ENCODE data around the gene SAMD13. TPM values are rescaled to one million over a fixed set of nuclear protein-coding genes. Genes with fewer than 3 reads are reported as not detected.

SAMD13 gene
- total RNA-seq, 1 experiment from 2014 or later: 1.7 TPM

GRCh38 chr1:84291882-84292655, 9.4 kb upstream of the SAMD13 start:
- no peak overlapping the region for H3K27ac Mint-ChIP-seq (ENCODE audit: unreplicated experiment)
- no peak for TF ChIP-seq CTCF (IDR thresholded peaks at IDR 0.05; ENCODE audit: unreplicated experiment)
- peaks cover 1% of the 10 kb centered on the region for H3K4me1 Mint-ChIP-seq (ENCODE audit: low read depth, unreplicated experiment)
- H3K4me3 Mint-ChIP-seq (ENCODE audit: low read depth, unreplicated experiment): no peak overlapping the region
- H3K9me3 Mint-ChIP-seq (ENCODE audit: low read depth, unreplicated experiment): peaks cover 5% of the 10 kb centered on the region
- intact Hi-C loops (cut with micrococcal nuclease; ENCODE audit: unreplicated experiment): no loop called here
- CTCF ChIA-PET: no interaction called here
- BruUV-seq (replicated peaks): no TSS peak
- H3K27me3 Mint-ChIP-seq (ENCODE audit: unreplicated experiment): no peaks in the 10 kb centered on the region
- no peak for DNase-seq
- no peaks in the 10 kb centered on the region for H3K36me3 Mint-ChIP-seq (ENCODE audit: insufficient read depth, unreplicated experiment)

GRCh38 chr1:84293766-84294165, 7.7 kb upstream of the SAMD13 start:
- Mint-ChIP-seq H3K4me1 (ENCODE audit: low read depth, unreplicated experiment) (peaks cover 14% of the 10 kb centered on the region), H3K4me3 (ENCODE audit: low read depth, unreplicated experiment) (no peak overlapping the region), H3K27me3 (ENCODE audit: unreplicated experiment) (no peaks in the 10 kb centered on the region), H3K27ac (ENCODE audit: unreplicated experiment) (no peak overlapping the region), H3K36me3 (ENCODE audit: insufficient read depth, unreplicated experiment) (peaks cover 9% of the 10 kb centered on the region), H3K9me3 (ENCODE audit: low read depth, unreplicated experiment) (peaks cover 5% of the 10 kb centered on the region)
- DNase-seq: no peak
- intact Hi-C loops (cut with micrococcal nuclease; ENCODE audit: unreplicated experiment): no loop called here
- CTCF ChIA-PET: no interaction called here
- TF ChIP-seq CTCF (IDR thresholded peaks at IDR 0.05; ENCODE audit: unreplicated experiment): no peak
- BruUV-seq (replicated peaks): no TSS peak

GRCh38 chr1:84294751-84295150, 6.8 kb upstream of the SAMD13 start:
- Mint-ChIP-seq H3K9me3 (ENCODE audit: low read depth, unreplicated experiment) (peaks cover 5% of the 10 kb centered on the region), H3K4me3 (ENCODE audit: low read depth, unreplicated experiment) (no peak overlapping the region), H3K27me3 (ENCODE audit: unreplicated experiment) (no peaks in the 10 kb centered on the region), H3K27ac (ENCODE audit: unreplicated experiment) (no peak overlapping the region), H3K36me3 (ENCODE audit: insufficient read depth, unreplicated experiment) (peaks cover 17% of the 10 kb centered on the region), H3K4me1 (ENCODE audit: low read depth, unreplicated experiment) (peaks cover 22% of the 10 kb centered on the region)
- intact Hi-C loops (cut with micrococcal nuclease; ENCODE audit: unreplicated experiment): no loop called here
- no peak for TF ChIP-seq CTCF (IDR thresholded peaks at IDR 0.05; ENCODE audit: unreplicated experiment)
- no peak for DNase-seq
- CTCF ChIA-PET: no interaction called here
- BruUV-seq (replicated peaks): no TSS peak

GRCh38 chr1:84297546-84298244, 3.8 kb upstream of the SAMD13 start:
- intact Hi-C loops (cut with micrococcal nuclease; ENCODE audit: unreplicated experiment): no loop called here
- Mint-ChIP-seq H3K27me3 (ENCODE audit: unreplicated experiment) (no peaks in the 10 kb centered on the region), H3K36me3 (ENCODE audit: insufficient read depth, unreplicated experiment) (peaks cover 17% of the 10 kb centered on the region), H3K4me3 (ENCODE audit: low read depth, unreplicated experiment) (peak overlapping the region; percentile 98), H3K4me1 (ENCODE audit: low read depth, unreplicated experiment) (peaks cover 36% of the 10 kb centered on the region), H3K9me3 (ENCODE audit: low read depth, unreplicated experiment) (peaks cover 5% of the 10 kb centered on the region), H3K27ac (ENCODE audit: unreplicated experiment) (peak overlapping the region; percentile 87)
- CTCF ChIA-PET: interaction anchor here (0.6 to 1.1 kb wide), 3 partner anchors 12 to 136 kb away, joined by 3 to 5 read pairs (median 4); no protein-coding TSS in a partner anchor
- TF ChIP-seq CTCF (IDR thresholded peaks at IDR 0.05; ENCODE audit: unreplicated experiment): no peak
- DNase-seq: no peak
- TSS peak; percentile 31 for BruUV-seq (replicated peaks)
